Measurements from ENCODE around the gene ARHGDIA.

- TF ChIP-seq, protein P1, sequence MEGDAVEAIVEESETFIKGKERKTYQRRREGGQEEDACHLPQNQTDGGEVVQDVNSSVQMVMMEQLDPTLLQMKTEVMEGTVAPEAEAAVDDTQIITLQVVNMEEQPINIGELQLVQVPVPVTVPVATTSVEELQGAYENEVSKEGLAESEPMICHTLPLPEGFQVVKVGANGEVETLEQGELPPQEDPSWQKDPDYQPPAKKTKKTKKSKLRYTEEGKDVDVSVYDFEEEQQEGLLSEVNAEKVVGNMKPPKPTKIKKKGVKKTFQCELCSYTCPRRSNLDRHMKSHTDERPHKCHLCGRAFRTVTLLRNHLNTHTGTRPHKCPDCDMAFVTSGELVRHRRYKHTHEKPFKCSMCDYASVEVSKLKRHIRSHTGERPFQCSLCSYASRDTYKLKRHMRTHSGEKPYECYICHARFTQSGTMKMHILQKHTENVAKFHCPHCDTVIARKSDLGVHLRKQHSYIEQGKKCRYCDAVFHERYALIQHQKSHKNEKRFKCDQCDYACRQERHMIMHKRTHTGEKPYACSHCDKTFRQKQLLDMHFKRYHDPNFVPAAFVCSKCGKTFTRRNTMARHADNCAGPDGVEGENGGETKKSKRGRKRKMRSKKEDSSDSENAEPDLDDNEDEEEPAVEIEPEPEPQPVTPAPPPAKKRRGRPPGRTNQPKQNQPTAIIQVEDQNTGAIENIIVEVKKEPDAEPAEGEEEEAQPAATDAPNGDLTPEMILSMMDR (conservative IDR thresholded peaks at IDR 0.05; ENCODE audit: low read length), result no peak
- no peak for TF ChIP-seq EZH2phosphoT487 (IDR thresholded peaks at IDR 0.05; ENCODE audit: borderline replicate concordance, low read depth, low read length)
Measured at GRCh38 chr17:81884968-81885367, 13.8 kb upstream of the ARHGDIA start.
